Gastroesophageal sphincter (tissue), 3 donors: Measurements from ENCODE around the gene COL4A6.

ENCODE experiments used
- CTCF ChIP-seq, 4 experiments: fragments of 200-600 bp in 2 of 4; fragments of 450-650 bp in 2 of 4; sonication (generic) in 1 of 4; IDR thresholded peaks; one replicate each; pipeline ENCODE4 v1.5.1; 2017 to 2019; ENCODE audit warnings: antibody characterized with exemption in 4 of 4, mild to moderate bottlenecking in 2 of 4, moderate library complexity in 2 of 4
- POLR2A ChIP-seq, 2 donors: fragments of 450-650 bp; IDR thresholded peaks; one replicate each; pipeline ENCODE4 v1.6.1; 2017; ENCODE audit warnings: antibody characterized with exemption in 2 of 2, mild to moderate bottlenecking in 2 of 2, moderate library complexity in 1 of 2

- no peak for TF ChIP-seq CTCF (IDR thresholded peaks at IDR 0.05)
- TF ChIP-seq POLR2A (IDR thresholded peaks at IDR 0.05): no peak
Observed at GRCh38 chrX:108121291-108121690, 316.9 kb downstream of the COL4A6 start.
